NCI-H748 treated with DMSO at 0.1 percent for 48 hours (cell line): ENCODE results near the gene GOLGA6L10.
"Not testable (repeated sequence)": the region's sequence is repeated elsewhere in the genome, so short reads cannot be mapped to it uniquely, and the experiment has no call there.

Source experiments
- DNase-seq: peaks from one replicate; lab custom pipeline; 2025; lab: John Stamatoyannopoulos, UW

The GOLGA6L10 gene

DNA sequence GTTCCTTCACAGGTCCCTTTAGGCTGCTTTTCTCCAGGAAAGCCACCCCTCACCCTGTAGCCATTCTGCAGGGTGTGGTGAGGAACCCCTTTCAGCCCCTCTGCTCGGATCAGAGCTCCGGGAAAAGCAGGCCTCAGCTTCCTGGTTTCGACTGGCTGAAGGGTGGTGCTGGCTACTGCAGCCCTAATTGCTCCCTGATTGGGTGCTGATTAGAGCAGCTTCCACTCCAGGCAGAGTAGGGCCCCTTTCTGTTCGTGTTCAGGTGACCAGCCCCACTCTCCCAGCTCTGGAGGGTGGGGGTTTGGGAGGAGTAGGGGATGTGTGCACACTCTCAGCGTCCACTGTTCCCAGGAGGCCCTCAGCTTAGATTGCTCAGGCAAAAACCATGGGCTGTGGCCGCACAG, 49.8 kb downstream of the GOLGA6L10 start:
- not testable (repeated sequence) for DNase-seq

DNA sequence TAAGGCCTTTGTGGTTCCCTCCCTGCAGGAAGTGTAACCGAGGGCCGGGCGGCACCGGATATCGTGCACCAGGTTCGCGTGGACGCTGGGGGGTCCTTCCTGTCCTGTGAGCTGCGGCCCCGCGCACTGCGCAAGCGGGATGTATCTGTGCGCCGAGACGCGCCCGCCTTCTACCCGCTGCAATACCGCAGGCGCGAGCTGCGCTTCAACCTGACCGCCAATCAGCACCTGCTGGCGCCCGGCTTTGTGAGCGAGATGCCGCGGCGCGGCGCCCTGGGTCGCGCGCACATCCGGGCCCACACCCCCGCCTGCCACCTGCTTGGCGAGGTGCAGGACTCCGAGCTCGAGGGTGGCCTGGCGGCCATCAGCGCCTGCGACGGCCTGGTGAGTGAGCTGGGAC, 50.8 kb downstream of the GOLGA6L10 start:
- no peak for DNase-seq

DNA sequence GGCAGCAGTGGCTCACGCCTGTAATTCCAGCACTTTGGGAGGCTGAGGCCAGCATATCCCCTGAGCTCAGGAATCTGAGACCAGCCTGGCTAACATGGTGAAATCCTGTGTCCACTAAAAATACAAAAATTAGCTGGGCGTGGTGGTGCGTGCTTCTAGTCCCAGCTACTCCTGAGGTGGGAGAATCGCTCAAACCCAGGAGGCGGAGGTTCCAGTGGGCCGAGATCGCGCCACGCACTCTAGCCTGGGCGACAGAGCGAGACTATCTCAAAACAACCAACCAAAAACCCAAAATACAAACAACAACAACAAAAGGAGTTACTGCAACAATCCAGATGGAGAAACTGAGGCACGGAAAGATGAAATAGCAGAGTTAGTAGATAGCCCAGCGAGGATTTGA, 51.2 kb downstream of the GOLGA6L10 start:
- DNase-seq = no peak

DNA sequence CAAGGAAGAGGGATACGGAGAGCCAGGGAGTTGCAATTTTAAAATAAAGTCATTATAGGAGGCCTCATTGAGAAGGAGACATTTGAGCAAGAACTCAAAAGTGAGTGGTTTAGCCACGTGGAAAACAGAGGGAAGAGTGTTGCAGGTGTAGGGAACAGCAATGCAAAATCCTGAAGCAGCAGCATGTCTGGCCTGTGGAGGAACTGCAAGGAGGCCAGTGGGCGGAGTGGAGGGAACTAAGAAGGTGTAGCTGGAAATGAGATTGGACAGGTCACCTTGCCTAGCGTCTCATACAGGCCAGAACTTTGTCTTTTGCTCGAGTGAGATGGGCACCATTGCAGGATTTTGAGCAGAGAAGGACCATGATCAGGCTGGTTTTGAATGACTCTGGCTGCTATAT, 51.7 kb downstream of the GOLGA6L10 start:
- no peak for DNase-seq

DNA sequence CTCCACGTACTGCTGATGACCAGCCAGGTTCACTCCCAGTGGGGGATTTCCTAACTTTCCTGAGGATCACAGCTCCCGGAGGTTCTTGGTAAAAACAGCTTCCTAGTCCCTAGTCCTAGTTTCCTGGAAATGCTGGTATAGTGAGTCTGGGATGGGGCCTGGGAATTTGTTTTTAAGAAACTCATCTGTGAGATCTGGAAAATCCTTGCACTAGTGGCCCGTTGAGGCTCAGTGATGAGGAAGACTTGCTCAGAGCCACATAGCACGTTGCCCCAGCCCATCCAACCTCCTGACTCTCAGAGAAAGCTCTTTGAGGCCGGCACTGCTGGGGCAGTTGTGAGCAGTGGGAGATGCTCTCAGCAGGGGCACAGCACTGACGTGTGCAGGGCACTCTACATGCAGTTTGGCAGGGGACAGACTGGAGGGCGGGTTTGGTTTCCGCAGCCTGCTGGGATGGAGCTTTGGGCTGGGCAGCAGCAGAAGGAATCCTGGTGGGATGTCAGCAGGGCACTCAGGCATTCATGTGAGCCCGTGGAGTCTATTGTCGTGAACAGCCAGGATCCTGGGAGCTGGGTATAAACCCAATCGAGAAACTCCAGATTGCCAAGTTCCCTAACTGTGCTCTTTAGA, 55.1 kb downstream of the GOLGA6L10 start:
- DNase-seq = no peak

DNA sequence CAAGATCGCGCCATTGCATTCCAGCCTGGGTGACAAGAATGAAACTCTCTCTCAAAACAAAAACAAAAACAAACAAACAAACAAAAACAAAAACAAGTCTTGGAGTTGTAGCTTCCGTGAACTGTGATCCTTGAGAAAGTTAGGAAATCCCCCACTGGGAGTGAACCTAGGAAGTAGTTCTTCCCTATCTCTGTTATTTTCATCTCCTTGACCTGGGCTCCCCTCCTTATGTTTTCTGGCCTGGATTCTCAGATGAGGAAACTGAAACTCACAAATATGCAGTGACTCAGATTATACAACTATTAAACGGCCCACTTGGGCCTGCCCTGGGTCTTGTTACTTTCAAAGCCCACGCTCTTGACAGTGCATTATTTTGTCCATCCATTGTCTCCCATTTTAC, 57.0 kb downstream of the GOLGA6L10 start:
- no peak for DNase-seq
